Mesenchymal stem cell (in vitro differentiated cells and primary cell): Measurements from ENCODE around the gene ACE.
A peak's percentile ranks its signal among the peaks of the same experiment; 100 is the strongest.

Experiments
- DNase-seq: peaks from one replicate; pipeline ENCODE4 v3.0.0-alpha.2; 2013
- H2AFZ ChIP-seq: one replicate; pipeline ENCODE4 v1.6.1; 2013; ENCODE audit warnings: low read depth, mild to moderate bottlenecking, control low read depth, inconsistent platforms, low read length, moderate library complexity
- H2AK5ac ChIP-seq: 2 replicates; pipeline ENCODE4 v1.6.1; 2013; ENCODE audit warnings: low read length, moderate library complexity, mild to moderate bottlenecking, inconsistent platforms; ENCODE audit not compliant: severe bottlenecking
- H2BK120ac ChIP-seq: one replicate; pipeline ENCODE4 v1.6.1; 2013; ENCODE audit warnings: low read depth, mild to moderate bottlenecking, inconsistent platforms, low read length, moderate library complexity
- H2BK12ac ChIP-seq, 2 experiments: one replicate each; pipeline ENCODE4 v1.6.1; 2013; ENCODE audit warnings: inconsistent platforms in 2 of 2, low read length in 2 of 2, mild to moderate bottlenecking in 2 of 2, moderate library complexity in 2 of 2, control low read depth in 1 of 2
- H2BK15ac ChIP-seq: one replicate; pipeline ENCODE4 v1.6.1; 2013; ENCODE audit warnings: mild to moderate bottlenecking, low read depth, inconsistent platforms; ENCODE audit not compliant: poor library complexity, severe bottlenecking
- H2BK5ac ChIP-seq: 2 replicates; pipeline ENCODE4 v1.6.1; 2013; ENCODE audit warnings: low read depth, mild to moderate bottlenecking, low read length, control low read depth, inconsistent platforms; ENCODE audit not compliant: poor library complexity, severe bottlenecking
- H3K14ac ChIP-seq, 2 experiments: one replicate each; pipeline ENCODE4 v1.6.1; 2013; ENCODE audit warnings: inconsistent platforms in 2 of 2, low read length in 2 of 2, control low read depth in 1 of 2, mild to moderate bottlenecking in 1 of 2, moderate library complexity in 1 of 2
- H3K18ac ChIP-seq, 2 experiments: one replicate each; pipeline ENCODE4 v1.6.1; 2013; ENCODE audit warnings: inconsistent platforms in 2 of 2, low read length in 2 of 2, control low read depth in 1 of 2, low read depth in 1 of 2, mild to moderate bottlenecking in 1 of 2
- H3K23ac ChIP-seq, 2 experiments: one replicate each; pipeline ENCODE4 v1.6.1; 2013; ENCODE audit warnings: inconsistent platforms in 2 of 2, low read length in 2 of 2, mild to moderate bottlenecking in 2 of 2, moderate library complexity in 2 of 2, control low read depth in 1 of 2
- H3K27ac ChIP-seq: 2 replicates; pipeline ENCODE4 v1.5.1; 2013; ENCODE audit warnings: mild to moderate bottlenecking, moderate library complexity, low read length, control low read depth, inconsistent platforms; ENCODE audit not compliant: poor library complexity, severe bottlenecking
- H3K27me3 ChIP-seq, 2 experiments: 2 replicates each; pipeline versions ENCODE4 v1.6.1 to v1.7.0; 2013; ENCODE audit warnings: low read length in 2 of 2, mild to moderate bottlenecking in 2 of 2, moderate library complexity in 2 of 2, control low read depth in 1 of 2, inconsistent platforms in 1 of 2; ENCODE audit not compliant: control insufficient read depth in 1 of 2, insufficient read depth in 1 of 2
- H3K36me3 ChIP-seq, 2 experiments: 2 replicates each; pipeline versions ENCODE4 v1.6.1 to v1.7.0; 2013; ENCODE audit warnings: low read length in 2 of 2, control low read depth in 1 of 2, inconsistent platforms in 1 of 2, low read depth in 1 of 2, mild to moderate bottlenecking in 1 of 2; ENCODE audit not compliant: insufficient read depth in 2 of 2, control insufficient read depth in 1 of 2
- H3K4ac ChIP-seq, 2 experiments: one replicate each; pipeline ENCODE4 v1.6.1; 2013; ENCODE audit warnings: inconsistent platforms in 2 of 2, low read length in 2 of 2, mild to moderate bottlenecking in 2 of 2, moderate library complexity in 2 of 2, control low read depth in 1 of 2, low read depth in 1 of 2
- H3K4me1 ChIP-seq: 2 replicates; pipeline ENCODE4 v1.6.1; 2013; ENCODE audit warnings: low read depth, low read length, control low read depth; ENCODE audit not compliant: control insufficient read depth, insufficient read depth
- H3K4me2 ChIP-seq: 2 replicates; pipeline ENCODE4 v1.6.1; 2013; ENCODE audit warnings: low read length, mild to moderate bottlenecking, inconsistent platforms; ENCODE audit not compliant: poor library complexity, severe bottlenecking
- H3K4me3 ChIP-seq, 2 experiments: 2 replicates each; pipeline versions ENCODE4 v1.5.1 to v1.7.0; 2013; ENCODE audit warnings: low read length in 2 of 2, mild to moderate bottlenecking in 2 of 2, control low read depth in 1 of 2, low read depth in 1 of 2; ENCODE audit not compliant: insufficient read depth in 1 of 2
- H3K79me1 ChIP-seq: replicated peaks from 2 replicates; pipeline ENCODE4 v1.6.1; 2013; ENCODE audit warnings: mild to moderate bottlenecking, control low read depth, low read length, inconsistent platforms; ENCODE audit not compliant: poor library complexity, severe bottlenecking
- H3K9ac ChIP-seq: 2 replicates; pipeline ENCODE4 v1.7.0; 2013; ENCODE audit warnings: mild to moderate bottlenecking, low read length, moderate library complexity
- H3K9me3 ChIP-seq: 2 replicates; pipeline ENCODE4 v1.7.0; 2013; ENCODE audit warnings: mild to moderate bottlenecking, low read length; ENCODE audit not compliant: control insufficient read depth
- H4K8ac ChIP-seq: one replicate; pipeline ENCODE4 v1.6.1; 2013; ENCODE audit warnings: inconsistent platforms, mild to moderate bottlenecking, low read length, moderate library complexity
- H4K91ac ChIP-seq: one replicate; pipeline ENCODE4 v1.6.1; 2013; ENCODE audit warnings: mild to moderate bottlenecking, low read length, inconsistent platforms
- WGBS: methylation state at CpG from one replicate; pipeline ENCODE4 v1.1.7; 2013; ENCODE audit warnings: mixed read lengths; 5-methylcytosine and 5-hydroxymethylcytosine counted together

The ACE gene

GRCh38 chr17:63435681-63436522 lies 41.0 kb upstream of the ACE start:
- H3K4me1 ChIP-seq = peaks cover 38% of the 10 kb centered on the region
- peak overlapping the region; percentile 85 for H3K9ac ChIP-seq
- H2BK5ac ChIP-seq = no peak overlapping the region
- H3K27me3 ChIP-seq = no peaks in the 10 kb centered on the region
- H3K36me3 ChIP-seq = peaks cover 25 to 27% of the 10 kb centered on the region in 2 experiments
- no peak overlapping the region for H4K8ac ChIP-seq
- H3K27ac ChIP-seq = no peak overlapping the region
- H3K4me3 ChIP-seq = peak overlapping the region in 1 of 2 experiments; percentile 70
- no peaks in the 10 kb centered on the region for H3K9me3 ChIP-seq
- H2BK15ac ChIP-seq = no peak overlapping the region
- H2BK12ac ChIP-seq = peak overlapping the region; percentile 32 to 59
- peaks cover 19% of the 10 kb centered on the region for H3K79me1 ChIP-seq
- H4K91ac ChIP-seq = no peak overlapping the region
- H3K18ac ChIP-seq = no peak overlapping the region
- H3K4me2 ChIP-seq = no peak overlapping the region
- no peak overlapping the region for H3K23ac ChIP-seq
- WGBS = 94% methylated on average over 28 of the region's 29 CpGs
- H3K4ac ChIP-seq = no peak overlapping the region
- DNase-seq = no peak
- H2BK120ac ChIP-seq = no peak overlapping the region
- no peak overlapping the region for H2AK5ac ChIP-seq
- no peak overlapping the region for H2AFZ ChIP-seq
- peak overlapping the region in 1 of 2 experiments; percentile 38 for H3K14ac ChIP-seq

GRCh38 chr17:63436523-63437110 lies 40.2 kb upstream of the ACE start:
- Histone ChIP-seq H3K23ac (no peak overlapping the region), H2BK5ac (no peak overlapping the region), H3K9me3 (no peaks in the 10 kb centered on the region), H3K27me3 (no peaks in the 10 kb centered on the region), H3K4me3 (peak overlapping the region in 1 of 2 experiments; percentile 70), H3K4ac (no peak overlapping the region), H2BK12ac (peak overlapping the region in 1 of 2 experiments; percentile 28), H3K9ac (peak overlapping the region; percentile 85), H4K8ac (no peak overlapping the region), H3K4me2 (no peak overlapping the region), H4K91ac (peak overlapping the region; percentile 34), H3K4me1 (peaks cover 39% of the 10 kb centered on the region), H3K79me1 (peaks cover 18% of the 10 kb centered on the region), H2BK120ac (no peak overlapping the region), H3K14ac (no peak overlapping the region), H2AFZ (no peak overlapping the region), H3K18ac (no peak overlapping the region), H2AK5ac (no peak overlapping the region), H3K27ac (no peak overlapping the region), H2BK15ac (no peak overlapping the region), H3K36me3 (peaks cover 25 to 27% of the 10 kb centered on the region in 2 experiments)
- 91% methylated on average over 17 of the region's 17 CpGs for WGBS
- DNase-seq = no peak

- Histone ChIP-seq H3K23ac (no peak overlapping the region), H3K9ac (peak overlapping the region; percentile 85), H3K14ac (no peak overlapping the region), H2BK12ac (no peak overlapping the region), H3K4me3 (peak overlapping the region in 1 of 2 experiments; percentile 70), H2BK5ac (no peak overlapping the region), H3K4me1 (peaks cover 39% of the 10 kb centered on the region), H4K8ac (no peak overlapping the region), H3K4me2 (no peak overlapping the region), H3K18ac (no peak overlapping the region), H2AFZ (no peak overlapping the region), H3K27me3 (no peaks in the 10 kb centered on the region), H3K4ac (no peak overlapping the region), H2BK15ac (no peak overlapping the region), H2AK5ac (no peak overlapping the region), H3K79me1 (peaks cover 20% of the 10 kb centered on the region), H2BK120ac (no peak overlapping the region), H3K27ac (no peak overlapping the region), H3K9me3 (no peaks in the 10 kb centered on the region), H3K36me3 (peaks cover 17 to 27% of the 10 kb centered on the region in 2 experiments), H4K91ac (no peak overlapping the region)
- no peak for DNase-seq
- WGBS = 92% methylated on average over 50 of the region's 55 CpGs
Observed at GRCh38 chr17:63437287-63438091, 39.4 kb upstream of the ACE start.
